ENCODE measurements around the gene ADIPOR2. TPM values are rescaled to one million over a fixed set of nuclear protein-coding genes. Genes with fewer than 3 reads are reported as not detected.

ADIPOR2 gene
- total RNA-seq, 1 donor from 2014 or later, result 49.9 TPM

DNA sequence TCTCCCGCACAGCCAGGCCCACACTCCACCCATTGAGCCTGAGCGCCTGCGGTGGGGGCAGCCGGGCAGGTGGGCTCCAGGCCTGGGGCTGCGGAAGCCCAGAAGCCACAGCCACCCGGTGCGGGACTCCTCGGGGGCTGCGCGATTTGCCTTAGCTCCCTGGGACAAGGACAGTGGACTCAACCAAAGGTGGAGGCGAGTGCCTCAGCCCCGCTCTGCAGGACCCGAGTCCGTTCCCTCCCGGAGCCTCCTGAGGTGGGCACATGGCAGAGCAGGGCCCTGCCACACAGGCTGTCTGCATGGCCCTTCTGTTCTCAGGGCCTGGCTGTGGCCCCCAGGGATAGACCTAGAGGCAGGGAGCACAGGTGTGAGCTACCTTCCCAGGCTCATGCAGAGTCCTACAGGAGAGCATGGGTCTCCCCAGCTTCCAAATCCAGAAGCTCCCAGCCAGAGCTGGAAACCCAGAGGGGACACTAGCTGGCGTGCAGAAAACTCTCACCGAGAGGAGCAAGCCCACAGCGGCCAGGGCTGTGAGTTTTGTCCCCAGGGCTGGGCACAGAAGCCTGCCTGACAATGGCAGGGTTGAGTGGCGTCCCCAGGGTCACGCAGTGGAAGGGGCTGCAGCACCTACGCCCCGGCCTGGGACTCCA, 107.2 kb downstream of the ADIPOR2 start:
- DNase-seq (ENCODE audit: low read depth, low spot score), result no peak

DNA sequence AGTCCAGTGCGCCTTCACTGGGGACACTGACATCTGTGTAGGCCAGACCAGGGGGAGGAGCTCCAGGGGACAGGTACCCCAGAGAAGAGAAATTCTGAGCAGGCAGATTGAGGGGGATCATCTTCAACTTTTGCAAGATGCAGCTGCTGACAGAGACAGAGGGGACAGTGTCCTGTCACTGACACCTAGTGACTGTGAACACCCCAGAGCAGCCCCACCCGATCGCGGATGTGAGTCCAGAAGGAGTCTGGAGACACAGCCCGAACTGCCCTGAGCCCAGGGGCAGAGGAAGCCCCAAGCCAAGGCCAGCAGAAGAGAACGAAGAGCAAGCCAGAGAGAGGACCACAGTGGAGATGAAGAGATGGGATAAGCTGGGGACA, 107.8 kb downstream of the ADIPOR2 start:
- DNase-seq (ENCODE audit: low read depth, low spot score), result no peak

DNA sequence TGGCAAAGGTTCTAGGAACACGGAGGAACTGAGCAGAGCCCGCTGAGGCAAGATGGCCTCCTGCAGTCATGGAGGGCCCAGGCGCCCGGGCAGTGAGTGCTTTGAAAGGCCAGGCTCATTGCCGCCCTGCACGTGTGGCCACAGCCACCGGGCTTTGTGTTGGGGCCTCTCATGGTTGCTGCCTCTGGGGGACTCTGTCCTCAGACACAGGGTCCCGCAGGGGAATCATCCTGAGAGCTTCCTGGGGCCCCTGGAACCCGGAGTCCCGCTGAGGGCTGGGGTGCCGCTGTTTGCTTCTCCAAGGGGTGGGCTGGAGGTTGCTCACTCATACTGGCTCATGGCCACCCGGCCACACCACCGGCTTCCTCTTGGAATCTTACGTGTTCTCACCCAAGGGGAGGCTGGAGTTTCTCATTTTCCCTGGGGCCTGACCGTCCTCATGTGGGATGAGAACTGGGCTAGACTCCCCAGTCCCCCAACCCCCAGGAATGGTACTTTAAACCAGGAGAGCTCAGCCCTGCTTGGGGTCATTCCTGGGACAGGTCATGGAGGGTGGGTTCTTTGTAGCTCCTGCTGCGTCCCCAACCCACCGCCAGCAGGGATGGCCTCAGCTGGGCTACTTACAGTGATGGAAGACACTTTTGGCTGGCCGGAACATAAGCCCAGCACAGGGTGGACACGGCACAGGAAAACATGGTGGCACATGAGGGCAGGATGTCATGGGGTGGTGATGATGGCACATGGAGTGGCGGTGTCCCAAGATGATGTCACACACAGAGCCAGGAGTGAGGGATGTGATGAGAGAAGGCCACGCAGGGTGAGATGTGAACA, 108.4 kb downstream of the ADIPOR2 start:
- no peak for DNase-seq (ENCODE audit: low read depth, low spot score)

DNA sequence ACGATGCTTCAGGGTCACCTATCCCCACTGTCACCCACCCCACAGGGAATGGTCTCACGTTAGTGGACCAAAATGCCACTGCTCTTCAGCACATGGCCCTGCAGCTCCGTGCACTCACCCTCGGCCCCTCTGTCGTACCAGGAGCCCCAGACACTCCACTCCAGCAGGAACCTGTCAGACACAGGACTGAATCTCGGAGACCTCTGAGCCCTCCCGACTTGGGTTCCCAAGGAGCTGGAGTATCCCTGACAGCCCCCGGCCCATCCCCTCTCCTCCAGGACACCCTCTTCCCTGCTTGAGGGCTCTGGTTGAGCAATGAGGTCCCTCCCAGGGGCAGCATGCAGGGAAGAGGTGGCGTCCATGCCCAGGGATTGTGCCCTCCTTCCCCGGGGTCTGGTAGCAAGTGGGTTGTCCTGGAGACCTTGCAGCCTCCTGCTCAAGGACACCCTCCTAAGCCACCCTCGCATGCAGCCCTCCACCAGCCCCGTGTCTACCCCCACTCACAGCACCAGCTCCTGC, 109.1 kb downstream of the ADIPOR2 start:
- no peak for DNase-seq (ENCODE audit: low read depth, low spot score)

DNA sequence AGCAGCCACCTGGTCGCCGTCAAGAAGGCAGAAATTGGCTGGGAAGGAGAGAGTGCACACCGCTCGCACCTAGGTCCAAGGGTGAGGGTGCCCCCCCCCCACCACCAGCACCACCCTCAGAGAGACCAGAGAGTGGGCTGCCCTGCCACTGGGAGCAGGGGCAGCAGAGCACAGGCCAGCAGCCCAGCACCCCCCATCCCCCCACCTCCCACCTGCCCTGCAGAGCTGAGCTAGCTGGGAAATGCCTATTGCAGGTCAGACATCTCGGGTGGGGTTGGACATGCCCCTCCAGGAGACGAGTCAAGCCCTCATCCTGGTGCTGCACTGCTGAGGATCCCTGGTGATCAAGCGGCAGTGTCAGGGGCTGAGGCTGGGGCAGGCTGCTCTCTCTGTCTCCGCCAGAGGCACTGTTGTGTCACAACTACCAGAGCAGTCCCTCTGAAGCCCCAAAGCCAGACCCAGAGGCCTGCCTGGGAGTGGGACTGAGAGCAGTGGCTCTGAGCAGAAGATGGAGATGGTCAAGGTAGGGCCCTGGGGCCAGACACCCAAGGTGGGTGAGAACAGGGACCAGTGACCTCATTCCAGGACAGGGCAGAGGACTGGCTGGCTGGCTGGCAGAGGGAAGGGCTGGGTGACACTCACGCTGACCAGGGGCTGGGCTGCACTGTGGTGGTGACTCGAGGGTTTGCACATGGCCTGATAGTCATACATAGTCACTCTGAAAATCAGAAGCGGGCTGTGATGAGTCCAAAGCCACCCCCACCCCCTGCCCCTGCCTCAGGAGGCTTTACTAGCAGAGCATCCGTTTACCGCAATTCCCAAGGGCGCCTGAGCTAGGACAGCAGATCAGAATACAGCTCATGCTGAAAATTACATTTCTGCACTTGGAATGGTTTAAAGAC, 109.8 kb downstream of the ADIPOR2 start:
- no peak for DNase-seq (ENCODE audit: low read depth, low spot score)

DNA sequence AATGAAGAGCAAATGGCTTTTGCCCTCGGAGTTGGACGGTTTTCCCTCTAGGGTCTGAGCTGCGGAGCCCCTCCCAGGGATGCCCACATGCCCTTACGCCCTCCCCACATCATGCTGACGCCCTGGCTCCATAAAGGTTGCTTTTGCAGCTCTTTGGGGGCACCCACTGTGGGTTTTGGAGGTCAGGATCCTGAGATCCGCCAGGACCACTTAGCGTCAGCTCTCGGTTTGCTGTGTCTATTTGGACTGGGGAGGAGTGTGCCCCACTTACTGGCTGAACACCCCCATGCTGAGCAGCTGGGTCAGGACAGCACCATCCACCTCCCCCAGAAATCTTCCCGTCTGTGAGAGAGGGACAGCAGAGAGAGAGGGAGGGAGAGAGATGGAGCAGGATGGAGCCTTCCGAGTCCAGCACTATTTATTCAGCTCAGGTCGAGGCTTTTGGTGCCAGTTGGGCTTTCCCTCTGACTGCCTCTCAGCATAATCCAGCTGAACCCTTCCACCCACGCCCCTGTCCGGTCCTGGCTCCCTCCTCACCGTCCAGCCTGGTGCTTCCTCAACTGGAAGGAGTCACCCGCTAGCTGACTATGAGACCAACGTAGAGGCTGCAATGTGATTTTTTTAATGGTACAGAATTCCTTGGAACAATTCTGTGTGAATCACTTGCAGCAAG, 110.6 kb downstream of the ADIPOR2 start:
- no peak for DNase-seq (ENCODE audit: low read depth, low spot score)

DNA sequence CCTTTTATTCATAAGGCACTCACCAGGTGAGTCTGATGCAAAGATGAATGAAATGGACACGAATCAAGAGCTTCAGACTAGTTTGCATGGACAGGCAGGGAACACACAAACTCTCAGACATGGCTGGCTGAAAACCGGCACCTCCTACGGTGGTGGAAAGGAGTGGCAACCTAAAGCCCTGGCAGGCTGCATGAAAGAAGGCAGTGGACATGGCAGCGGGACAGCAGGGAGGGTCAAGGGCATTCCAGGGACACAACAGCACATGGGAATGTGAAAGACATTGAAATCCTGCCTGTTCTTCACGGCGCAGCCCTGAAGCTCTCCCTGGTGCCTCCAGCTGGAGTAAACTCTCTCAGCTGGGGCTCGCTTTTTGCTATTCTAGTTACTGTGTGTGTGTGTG, 112.9 kb downstream of the ADIPOR2 start:
- no peak for DNase-seq (ENCODE audit: low read depth, low spot score)

DNA sequence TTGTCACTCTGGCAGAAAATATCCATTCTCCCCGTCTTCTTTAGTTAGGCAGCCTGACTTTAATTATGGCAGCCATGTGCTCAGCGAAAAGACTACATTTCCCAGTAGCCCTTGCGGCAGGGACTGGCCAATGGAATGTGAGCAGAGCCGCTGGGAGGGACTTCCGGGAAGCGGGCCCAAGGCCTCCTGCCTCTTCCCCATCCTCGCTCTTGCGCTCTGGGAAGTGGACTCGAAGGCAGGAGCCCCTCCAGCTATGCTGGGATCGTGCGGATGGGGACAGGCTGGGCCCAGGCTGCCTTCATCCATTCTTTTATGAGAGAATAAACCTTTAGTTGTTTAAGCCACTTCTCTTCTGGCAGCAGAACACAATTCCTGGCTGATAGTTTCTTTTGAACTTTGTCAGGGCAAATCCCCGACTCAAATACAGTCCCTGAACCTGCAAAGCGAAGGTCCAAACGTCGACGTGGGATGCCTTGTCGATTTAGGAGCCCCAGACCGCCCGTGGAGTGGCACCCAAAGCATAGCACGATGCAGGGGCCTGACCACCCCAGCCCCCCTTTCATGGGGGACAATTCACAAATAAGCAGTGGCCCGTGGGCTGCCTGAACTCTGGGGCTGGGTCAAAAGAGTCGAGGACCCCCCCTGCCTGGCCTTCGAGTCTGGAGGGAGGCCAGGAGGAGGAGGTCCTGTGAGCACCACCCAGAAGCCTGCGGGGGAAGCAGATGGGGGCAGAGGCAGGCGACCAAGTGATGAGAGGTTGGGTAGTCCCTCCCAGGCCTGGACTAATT, 113.9 kb downstream of the ADIPOR2 start:
- peak; percentile 64 for DNase-seq (ENCODE audit: low read depth, low spot score)

DNA sequence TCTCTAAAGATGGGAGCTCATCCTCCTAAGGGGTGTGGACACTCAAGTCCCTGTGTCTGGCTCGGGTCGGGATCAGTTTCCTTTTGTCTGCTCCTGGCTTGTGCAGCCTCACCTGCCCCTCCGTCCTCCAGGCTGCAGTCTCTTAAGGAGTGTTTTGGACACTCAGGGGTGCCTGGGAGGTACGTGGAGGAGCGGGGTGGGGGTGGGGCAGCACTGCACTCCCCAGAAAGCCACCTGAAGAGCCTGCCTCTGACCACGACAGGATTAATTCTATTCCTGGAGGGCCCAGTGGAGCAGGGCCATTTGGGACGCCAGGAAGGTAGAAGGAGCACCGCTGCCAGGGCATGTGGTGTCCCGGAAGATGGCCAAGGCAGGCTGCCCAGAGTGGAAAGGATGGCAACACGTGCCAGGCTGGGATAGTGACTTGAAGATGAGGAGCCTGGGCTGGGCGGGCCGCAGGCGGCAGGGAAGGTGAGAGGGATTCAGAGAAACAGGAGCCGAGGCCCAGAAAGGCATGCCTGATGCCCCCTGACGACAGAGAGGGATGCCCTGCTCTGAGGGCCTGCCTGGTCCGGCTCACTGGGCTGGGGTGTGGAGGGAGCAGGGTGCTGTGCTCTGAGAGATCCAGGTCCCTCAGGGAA, 114.7 kb downstream of the ADIPOR2 start:
- DNase-seq (ENCODE audit: low read depth, low spot score), result no peak

DNA sequence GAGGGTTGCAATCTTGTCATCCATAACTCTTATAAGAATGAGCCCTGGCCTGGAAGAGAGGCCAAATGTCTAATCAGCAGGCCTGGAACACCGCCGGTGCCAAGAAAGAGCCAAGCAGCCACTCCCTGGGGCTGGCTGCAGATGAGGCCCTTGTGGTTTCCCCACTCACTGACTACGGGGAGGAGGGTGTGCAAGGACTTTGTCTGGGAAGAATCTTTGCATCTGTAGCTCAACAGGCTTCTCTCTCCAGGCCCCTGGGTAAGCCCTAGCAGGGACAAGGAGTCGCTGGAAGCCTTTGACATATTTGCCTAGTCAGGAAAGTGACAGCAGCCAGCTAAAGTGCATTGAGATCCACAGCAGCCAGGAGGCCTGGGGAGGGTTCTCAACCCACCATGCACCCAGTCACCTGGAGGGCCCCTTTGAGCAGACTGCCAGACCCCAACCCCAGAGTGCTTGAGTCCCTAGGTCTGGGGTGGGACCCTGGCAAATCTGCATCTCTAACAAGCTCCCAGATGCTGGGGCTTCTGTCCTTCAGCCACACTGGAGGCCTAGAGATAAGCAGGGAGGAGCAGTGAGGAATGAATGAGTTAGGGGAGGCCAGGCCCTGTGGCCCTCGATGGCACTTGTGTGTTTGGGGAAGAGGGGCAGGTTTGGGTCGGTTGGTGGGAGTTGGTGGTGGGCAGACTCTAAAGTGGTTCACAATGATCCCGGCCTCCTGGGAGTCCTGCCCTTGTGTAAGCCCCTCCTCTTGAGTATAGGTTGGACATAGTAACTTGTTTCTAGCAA, 115.6 kb downstream of the ADIPOR2 start:
- DNase-seq (ENCODE audit: low read depth, low spot score), result no peak

DNA sequence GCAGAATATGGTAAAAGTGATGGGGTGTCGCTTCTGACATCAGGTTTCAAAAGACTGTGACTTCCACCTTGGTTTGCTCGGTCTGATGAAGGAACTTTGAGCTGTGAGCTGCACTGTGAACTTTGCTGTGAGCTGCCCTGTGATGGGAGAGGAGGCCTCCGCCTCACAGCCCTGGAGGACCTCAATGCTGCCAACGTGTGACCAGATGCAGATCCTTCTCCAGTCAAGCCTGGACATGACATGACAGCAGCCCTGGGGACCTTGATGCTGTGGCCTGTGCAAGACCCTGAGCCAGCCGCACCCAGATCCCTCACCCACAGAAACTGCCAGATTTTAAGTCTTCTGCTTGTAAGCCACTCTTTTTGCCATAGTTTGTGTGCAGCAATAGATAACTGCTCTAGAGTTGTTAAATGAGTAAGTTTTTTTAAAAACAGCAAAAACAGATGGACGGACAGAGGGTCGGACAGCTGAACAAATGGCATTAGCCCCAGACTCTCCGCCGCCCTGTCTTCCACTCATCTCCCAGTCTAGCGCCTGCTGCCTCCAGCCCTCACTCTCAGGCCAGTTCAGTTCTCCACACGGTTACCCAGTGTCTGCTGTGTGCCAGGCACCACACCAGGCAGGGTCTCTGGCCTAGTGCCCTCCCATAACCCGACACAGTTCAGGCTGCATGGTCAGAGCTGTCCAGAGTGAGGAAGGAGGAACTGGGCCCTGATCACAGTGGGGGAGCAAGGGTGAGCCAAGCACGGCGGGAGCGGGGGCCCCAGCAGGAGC, 116.4 kb downstream of the ADIPOR2 start:
- DNase-seq (ENCODE audit: low read depth, low spot score), result no peak

DNA sequence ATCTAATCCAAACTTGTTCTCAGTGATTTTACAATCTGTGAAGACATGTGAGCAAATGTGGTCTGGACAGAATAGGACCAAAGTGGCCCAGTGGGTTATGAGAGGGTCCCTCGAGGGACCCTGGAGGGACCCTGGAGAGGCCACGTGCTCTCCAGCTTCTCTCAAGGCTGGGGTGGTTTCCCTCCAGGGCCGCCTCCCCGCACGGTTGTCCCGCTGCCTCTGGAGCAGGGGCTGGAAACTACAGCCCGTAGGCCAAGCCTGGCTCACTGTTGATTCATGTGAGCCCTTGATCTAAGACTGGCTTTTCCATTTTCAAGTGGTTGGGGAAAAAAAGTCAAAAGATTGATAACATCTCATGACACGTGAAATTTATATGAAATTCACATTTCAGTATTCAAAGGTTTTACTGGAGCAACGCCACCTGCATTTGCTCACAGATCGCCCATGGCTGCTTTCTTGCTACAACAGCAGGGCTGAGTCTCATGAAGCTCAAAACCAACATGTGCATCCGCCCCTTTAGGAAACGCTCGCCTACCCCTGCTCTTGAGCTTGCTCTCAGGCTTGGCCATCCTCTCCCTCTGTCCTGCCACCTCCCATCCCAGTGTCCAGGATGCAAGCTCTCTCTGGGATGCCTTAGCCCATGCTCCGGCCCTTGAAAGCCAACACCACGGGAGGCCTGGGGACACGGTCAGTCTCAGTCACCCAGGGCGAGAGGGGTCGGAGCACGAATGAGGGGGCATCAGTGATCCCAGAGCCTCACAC, 117.3 kb downstream of the ADIPOR2 start:
- no peak for DNase-seq (ENCODE audit: low read depth, low spot score)

DNA sequence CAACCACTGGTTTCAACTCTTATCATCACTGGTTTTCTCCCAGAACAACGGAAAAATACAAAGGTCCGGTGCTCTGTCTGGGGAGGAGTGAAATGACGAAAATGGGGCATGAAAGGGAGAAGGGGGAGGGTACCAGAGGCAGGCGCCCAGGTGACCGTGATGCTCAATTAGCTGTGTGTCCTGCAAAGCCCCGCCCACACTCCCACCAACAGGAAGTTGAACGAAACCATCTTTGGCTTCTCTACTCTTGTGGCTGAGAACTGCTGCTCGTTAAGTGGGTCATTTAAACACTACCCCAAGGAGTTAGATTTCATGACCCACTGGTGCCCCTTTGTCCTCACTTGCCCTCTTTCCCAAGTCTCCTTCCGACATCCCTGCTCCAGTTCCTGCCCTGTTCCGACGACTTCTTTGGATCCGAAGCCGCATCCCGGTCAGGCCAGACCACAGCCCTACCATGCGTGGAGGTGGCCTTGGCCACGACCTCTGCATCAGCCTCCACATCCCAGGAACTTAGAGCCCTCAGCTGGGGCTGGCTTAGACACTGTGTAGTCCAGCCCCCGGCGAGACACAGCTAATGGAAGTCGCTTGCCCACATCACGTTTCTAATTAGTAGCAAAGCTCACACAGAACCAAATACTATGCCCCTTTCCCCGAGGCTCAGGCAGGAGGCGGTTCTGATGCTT, 118.1 kb downstream of the ADIPOR2 start:
- DNase-seq (ENCODE audit: low read depth, low spot score), result no peak

DNA sequence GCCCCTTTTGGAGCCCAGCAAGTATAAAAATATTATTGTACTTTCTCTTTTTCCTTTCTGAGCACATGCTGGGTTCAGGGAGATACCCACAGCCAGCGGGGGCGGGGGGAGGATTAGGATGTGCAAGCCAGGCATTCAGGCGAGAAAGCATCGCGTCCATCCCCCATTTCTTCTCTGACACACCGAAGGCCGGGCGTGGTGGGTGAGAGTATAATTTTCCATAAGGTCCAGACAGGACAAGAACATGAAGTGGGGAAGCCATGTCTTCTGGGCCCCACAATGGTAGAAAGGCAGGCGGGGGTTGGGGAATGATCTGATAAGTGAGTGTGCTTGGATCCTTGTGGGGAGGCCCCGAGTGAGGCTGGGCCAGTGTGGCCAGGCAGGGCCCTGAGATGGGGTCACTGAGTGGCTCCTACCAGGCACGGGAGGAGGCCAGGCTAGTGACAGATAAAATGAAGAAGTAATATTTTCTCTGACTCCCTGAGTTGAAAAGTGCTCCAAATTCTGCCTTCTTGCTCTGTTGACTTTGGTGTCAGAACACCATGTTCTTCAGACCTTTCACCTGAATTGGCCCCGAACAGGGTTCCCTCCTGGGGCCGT, 118.8 kb downstream of the ADIPOR2 start:
- DNase-seq (ENCODE audit: low read depth, low spot score), result no peak

DNA sequence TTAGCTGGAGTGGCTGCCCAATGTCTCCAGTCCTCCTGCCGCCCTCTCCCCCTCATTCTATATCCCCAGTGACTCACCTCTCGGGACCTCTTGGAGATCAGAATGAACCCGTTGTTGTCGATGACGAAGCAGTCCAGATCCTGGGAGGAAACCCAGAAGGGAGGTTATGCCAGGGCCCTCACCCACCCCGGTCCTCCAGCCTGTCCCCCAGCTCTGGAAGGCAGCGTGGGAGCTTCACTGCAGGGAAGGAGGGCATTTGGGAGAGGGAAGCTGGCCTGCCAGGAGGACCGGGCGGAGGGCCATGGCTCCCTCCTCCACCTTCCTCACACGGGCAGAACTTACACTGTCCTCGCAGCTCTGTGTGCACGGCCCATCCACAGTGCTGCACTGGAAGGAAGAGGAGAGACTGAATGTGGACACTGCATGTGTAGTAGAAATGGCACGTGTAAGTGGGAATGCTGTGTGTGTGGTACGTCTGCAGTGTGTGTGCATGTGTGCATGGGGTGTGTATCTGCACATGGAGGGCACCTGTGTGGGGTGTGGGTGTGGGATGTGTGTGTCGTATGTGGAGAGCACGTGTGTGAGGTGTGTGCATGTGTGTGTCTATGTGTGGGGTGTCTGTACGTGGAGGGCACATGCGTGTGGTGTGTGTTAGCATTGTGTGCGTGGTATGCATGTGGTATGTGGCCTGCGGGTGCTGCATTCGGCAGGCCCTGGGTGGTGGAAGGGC, 119.5 kb downstream of the ADIPOR2 start:
- DNase-seq (ENCODE audit: low read depth, low spot score), result no peak

DNA sequence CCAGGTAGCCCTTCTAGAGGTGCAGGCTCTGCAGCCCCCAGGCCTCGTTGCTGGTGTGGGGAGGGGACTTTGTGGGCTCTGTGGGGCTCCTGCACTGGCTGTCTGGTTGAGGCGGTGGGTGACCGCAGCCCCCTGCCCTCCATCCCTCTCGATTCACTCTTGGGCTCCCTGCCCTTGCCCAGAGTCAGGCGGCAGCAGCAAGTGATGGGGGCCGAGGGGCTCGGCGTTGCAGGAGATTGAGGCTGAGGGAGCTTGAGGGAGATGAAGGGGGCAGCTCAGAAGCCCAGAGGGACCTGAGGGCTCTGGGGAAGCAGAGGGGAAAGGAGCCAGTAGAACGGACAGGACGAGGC, 120.0 kb downstream of the ADIPOR2 start:
- no peak for DNase-seq (ENCODE audit: low read depth, low spot score)
